GM19438 (cell line): ENCODE results near the gene ATAD5.

Source experiments
- ATAC-seq: cut with Tn5 transposase; IDR thresholded peaks from one replicate; pipeline ENCODE4 v1.9.1; 2021; ENCODE audit warnings: low read depth; ENCODE audit not compliant: unreplicated experiment

ATAD5 gene

GRCh38 chr17:30823421-30823820, 8.3 kb upstream of the ATAD5 start:
- no peak for ATAC-seq

DNA sequence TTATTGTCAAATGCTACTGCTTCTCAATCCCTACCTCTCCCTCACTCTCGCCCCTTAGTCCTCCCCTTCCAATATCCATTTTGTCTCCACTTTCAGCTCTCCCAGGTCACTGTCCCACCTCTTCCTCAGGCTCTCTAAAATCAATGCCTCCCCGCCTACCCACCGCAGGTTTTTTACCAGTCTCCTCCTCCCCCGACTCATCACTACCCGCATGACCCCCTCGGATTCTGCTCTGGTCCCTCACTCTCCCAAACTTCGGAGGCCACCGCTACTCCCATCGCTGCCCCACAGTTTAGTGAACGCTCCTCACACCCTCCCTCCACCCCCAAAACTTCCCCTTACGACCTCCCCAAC, 7.8 kb upstream of the ATAD5 start:
- no peak for ATAC-seq

DNA sequence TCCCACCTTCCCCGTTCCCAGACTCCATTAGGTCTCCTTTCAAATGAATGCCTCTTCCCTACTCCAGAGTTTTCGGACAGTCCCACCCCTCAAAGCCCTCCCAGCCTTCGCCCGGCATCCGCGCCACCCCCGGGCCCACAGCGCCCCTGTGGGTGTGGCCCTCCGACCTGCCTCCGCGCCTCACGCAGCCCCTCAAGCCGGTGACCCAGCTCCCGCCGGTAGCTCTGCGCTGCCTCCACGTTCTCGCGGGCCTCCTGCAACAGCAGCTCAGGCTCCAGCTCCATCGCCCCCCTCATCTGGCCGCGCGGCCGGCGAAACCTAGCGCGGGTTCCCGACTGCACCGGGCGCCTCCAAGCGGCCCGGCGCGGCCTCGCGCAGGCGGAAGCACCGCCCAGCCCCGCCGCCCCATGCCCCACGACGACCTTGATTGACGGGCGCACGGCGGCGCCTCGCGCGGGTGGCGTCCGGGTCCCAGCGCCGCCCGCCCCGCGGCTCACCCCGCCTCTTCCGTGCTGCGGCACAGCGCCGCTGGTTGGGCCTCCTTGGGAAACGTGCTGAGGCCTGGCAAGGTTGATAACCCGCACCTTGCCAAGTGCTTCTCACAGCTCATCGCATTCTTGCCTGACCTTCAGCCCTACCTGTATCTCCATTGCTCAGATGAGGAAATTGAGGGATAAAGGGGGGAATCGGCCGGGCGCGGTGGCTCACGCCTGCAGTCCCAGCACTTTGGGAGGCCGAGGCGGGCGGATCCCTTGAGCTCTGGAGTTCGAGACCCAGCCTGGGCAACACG, 7.2 kb upstream of the ATAD5 start, which contains the start of gene CRLF3:
CRLF3 (minus strand) TSS at position 337 of the 790 bp plus-strand sequence; CDS start at position 296, 41 bp downstream.
- peak; percentile 83 for ATAC-seq

GRCh38 chr17:30827082-30827481, 4.7 kb upstream of the ATAD5 start:
- ATAC-seq: no peak

DNA sequence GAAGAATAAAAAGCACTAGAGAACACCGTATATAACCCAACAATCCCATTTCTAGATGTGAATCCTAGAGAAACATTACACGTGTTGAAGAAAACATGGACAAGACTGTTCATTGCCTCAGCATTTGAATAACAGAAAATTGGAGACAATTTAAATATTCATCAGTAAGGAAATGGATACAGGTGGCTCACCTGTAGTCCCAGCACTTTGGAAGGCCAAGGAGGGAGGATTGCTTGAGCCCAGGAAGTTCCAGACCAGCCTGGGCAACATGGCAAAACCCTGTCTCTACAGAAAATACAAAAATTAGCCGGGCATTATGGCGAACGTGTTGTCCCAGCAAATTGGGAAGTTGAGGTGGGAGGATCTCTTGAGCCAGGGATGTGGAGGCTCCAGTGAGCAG, 2.7 kb upstream of the ATAD5 start:
- ATAC-seq: no peak

- ATAC-seq: no peak
Observed at GRCh38 chr17:30831257-30831656, 509 bp upstream of the ATAD5 start.

DNA sequence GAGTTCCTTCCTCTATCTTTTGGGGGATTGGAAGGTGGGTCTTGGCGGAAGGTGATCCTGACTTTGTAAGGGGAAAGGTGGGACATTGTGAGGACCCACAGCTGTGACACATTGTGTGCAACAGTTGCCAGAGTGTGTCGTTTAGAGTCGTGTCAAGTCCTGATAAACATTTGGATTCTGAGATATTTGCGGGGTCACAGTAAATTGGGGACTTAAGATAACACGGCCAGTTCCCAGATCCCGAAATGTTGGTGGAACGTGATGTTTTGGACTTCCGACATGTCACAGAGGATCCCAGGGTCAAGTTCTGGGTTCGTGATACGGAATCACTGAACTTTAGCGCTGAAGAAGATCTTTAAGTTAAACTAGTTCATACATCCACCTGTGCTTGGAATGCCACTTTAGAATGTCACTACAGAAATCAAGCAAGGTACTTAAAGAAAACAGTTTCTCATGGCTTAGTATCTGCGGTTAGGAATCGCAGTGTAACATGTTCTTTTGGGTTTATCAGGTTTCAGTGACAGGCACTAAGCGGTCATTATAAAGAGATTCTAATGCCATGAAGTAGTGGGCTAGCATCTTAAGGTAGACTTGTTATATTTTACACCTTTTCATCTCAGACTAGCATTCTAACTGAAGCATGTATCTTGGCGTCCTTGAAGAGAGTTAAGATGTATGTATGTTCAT, 815 bp downstream of the ATAD5 start:
- no peak for ATAC-seq

GRCh38 chr17:30838202-30838807, 6.5 kb downstream of the ATAD5 start:
- ATAC-seq: no peak

DNA sequence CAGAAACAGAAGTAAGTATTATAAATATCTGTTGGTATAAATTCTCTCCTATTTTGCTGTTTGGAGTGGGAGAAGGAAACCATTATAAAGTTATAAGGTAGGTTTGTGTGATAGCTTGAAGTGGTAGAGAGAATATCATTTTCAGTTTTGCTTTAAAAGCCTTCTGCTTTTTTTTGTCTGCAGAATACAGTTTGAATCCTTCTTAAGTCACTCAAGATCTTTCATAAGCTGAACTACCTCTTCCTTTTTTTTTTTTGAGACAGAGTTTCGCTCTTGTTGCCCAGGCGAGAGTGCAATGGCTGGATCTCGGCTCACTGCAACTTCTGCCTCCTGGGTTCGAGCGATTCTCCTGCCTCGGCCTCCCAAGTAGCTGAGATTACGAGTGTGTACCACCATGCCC, 9.0 kb downstream of the ATAD5 start:
- ATAC-seq: no peak

DNA sequence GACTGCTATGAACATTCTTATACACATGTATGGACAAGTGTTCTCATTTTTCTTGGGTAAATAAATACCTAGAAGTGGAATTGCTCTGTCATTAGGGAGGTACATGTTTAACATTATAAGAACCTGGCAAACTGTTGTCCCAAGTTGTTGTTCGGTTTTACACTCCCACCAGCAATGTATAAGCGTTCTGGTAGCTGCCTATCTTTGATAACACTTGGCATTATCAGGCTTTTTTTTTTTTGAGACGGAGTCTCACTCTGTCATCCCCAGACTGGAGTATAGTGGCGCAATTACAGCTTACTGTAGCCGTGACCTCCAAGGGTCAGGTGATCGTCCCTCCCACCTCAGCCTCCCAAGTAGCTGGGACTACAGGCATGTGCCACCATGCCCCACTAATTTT, 16.3 kb downstream of the ATAD5 start:
- no peak for ATAC-seq

- no peak for ATAC-seq
Observed at GRCh38 chr17:30854146-30854545, 22.4 kb downstream of the ATAD5 start.

DNA sequence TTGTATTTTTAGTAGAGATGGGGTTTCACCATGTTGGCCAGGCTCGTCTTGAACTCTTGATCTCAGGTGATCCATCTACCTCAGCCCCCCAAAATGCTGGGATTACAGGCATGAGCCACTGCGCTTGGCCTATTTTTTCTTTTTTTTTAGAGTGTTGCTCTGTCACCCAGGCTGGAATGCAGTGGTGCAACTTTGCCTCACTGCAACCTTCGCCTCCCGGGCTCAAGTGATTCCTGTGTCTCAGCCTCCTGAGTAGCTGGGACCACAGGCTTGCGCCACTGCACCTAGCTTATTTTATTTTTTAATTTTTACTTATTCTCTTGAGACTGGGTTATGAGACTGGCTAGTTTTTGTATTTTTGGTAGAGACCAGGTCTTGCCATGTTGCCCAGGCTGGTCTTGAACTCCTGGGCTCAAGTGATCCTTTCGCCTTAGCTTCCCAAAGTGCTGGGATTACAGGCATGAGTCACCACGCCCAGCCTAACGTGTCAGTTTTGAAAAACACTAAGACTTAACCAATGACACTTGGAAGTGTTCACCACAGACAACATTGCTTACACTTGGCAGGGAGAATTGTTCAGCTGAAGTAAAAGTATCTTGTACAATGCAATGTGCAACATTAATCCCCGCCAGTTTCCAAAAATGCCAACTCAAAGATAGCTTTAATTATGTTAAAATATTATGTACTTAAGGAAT, 26.9 kb downstream of the ATAD5 start:
- no peak for ATAC-seq

- ATAC-seq: no peak
Observed at GRCh38 chr17:30864636-30865035, 32.9 kb downstream of the ATAD5 start.

DNA sequence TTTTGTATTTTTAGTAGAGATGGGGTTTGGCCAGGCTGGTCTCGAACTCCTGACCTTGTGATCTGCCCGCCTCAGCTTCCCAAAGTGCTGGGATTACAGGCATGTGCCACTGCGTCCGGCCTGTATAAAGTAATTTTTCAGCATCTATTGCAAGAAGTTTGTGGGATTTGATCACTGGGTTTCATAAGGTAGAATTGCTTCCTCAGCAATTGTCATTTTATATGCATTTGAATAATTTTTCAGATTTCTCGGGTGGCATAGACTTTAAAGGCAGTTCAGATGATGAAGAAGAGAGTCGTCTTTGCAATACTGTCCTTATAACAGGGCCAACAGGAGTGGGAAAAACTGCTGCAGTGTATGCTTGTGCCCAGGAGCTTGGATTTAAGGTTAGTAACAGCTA, 37.2 kb downstream of the ATAD5 start:
- ATAC-seq: no peak

DNA sequence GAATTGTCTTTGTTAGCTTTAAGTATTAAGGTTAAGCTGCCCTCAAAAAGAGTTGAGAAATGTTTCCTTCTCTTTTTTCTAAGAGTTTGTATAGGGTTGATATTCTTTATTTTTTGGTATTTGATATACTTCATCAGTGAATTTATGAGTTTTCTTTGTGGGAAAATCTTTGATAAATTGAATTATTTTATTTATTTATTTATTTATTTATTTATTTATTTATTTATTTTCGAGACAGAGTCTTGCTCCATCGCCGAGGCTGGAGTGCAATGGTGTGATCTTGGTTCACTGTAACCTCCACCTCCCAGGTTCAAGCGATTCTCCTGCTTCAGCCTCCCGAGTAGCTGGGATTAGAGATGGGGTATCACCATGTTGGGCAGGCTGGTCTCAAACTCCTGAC, 54.4 kb downstream of the ATAD5 start:
- no peak for ATAC-seq

DNA sequence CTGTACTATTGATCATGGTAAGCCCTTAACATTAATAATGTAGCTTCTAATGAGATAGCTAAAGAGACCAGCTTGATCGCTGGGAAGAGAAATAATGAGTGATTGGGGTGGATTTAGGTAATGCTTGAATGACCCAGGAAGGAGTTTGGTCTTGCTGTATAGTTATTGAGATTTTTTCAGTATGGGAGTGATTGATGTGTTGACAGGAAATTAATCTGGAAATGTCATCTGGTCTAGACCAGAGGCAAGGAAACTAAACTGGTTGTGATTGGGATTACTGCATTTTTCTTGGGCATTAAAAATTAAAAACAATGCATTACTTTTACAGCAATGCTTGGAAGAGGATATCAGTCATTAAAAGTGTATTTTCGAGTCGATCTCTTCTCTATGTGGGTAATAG, 62.5 kb downstream of the ATAD5 start:
- ATAC-seq: no peak

GRCh38 chr17:30897311-30897710, 65.5 kb downstream of the ATAD5 start:
- no peak for ATAC-seq

DNA sequence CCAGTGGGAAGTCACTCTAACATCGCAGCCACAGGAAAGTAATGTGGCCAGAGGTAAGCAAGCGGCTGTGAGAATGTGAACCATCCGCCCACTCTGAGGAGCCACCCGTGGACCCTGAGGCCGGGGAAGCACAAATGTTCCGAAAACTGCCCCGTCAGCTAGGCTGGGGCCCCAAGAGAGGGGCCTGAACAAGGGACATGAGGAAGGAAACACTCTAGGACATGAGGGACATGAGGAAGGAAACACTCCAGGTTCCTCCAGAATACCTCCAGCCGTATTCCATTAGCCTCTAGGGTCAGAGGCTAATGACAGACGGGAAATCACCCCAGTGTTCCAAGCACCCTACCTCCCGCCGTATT, 74.0 kb downstream of the ATAD5 start:
- ATAC-seq: peak; percentile 22

DNA sequence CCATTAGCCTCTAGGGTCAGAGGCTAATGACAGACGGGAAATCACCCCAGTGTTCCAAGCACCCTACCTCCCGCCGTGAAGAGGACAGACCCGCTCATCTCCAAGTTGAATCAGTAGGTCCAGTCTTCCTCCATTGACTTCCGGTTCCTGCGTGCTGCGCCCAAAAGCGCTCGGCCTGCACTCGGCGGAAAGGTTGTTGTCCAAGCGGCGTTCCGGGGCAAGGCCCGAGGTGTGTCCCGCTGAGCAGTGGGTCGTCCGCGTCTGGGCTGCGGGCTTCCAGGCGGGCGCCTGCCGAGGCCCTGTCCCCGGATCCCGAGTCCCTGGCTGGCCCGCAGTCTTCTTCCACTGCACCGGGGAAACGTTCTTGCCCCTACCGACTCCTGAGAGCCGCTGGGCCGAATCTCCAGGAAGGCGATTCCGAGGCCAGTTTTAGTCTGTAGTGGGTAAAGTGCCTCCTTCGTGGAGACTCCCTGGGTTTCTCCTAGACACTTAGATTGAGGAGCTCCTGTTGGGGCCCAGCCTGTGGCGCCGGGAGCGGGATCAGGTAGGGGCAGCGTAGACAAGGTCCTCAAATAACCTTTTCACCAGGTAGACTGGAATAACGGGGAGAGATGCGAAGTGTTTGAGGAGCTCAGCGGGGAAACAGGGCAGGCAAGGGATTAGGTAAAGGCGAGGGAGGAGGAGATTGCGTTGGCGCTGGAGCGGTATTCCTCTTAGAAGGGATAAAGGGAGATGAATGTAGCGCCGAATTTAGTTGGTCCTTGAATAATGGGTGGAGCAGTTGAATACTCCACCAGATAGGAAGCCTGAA, 74.5 kb downstream of the ATAD5 start, which contains the start of gene TEFM:
TEFM (minus strand) TSS at position 138 of the 811 bp plus-strand sequence; CDS start at position 98, 40 bp downstream.
- ATAC-seq: peak; percentile 69

- no peak for ATAC-seq
Observed at GRCh38 chr17:30908717-30909420, 77.1 kb downstream of the ATAD5 start.
